Suprapubic skin (tissue), 3 donors: Measurements from ENCODE around the gene ZNF784.

Experiments used
- EP300 ChIP-seq: sonication (generic); formaldehyde crosslinking; IDR thresholded peaks from one replicate; pipeline ENCODE4 v1.6.1; 2017; ENCODE audit warnings: antibody characterized with exemption
- POLR2A ChIP-seq, 2 donors: fragments of 450-650 bp; IDR thresholded peaks; one replicate each; pipeline ENCODE4 v1.6.1; 2017; ENCODE audit warnings: antibody characterized with exemption in 2 of 2, mild to moderate bottlenecking in 2 of 2, moderate library complexity in 2 of 2
- TF ChIP-seq, protein P1 (sequence below), 2 donors: fragments of 200-600 bp in 1 of 2; fragments of 450-650 bp in 1 of 2; sonication (generic) in 1 of 2; IDR thresholded peaks; one replicate each; pipeline ENCODE4 v1.5.1; 2016 to 2019; ENCODE audit warnings: antibody characterized with exemption in 2 of 2, mild to moderate bottlenecking in 1 of 2, moderate library complexity in 1 of 2

DNA sequence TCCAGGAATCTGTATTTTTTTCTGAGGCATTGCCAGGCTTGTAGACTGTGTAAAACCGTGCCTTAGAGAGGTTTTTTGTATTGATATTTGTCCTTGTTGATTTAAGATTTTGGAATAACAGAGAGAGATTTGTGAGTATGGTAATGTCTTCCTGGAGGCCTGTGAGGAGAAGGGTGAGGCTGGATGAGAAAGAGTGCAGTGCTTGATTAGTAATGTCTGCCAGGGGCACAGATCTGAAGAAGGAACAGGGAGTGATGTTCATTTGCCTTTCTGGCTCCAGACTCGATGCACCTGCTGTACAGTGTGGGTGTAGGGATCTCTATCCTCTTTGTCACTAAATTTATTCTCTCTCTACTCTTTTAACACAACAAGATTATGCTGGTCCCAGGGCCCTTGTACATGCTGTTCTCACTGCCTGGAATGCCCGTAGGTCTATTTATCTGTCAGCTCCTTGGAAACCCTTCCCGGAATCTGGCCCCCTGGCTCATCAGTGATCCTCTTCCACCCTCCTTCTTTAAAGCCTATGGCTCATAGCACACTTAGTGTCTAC lies 29.3 kb downstream of the ZNF784 start:
- TF ChIP-seq POLR2A (IDR thresholded peaks at IDR 0.05): no peak
- no peak for TF ChIP-seq EP300
- TF ChIP-seq, protein P1, sequence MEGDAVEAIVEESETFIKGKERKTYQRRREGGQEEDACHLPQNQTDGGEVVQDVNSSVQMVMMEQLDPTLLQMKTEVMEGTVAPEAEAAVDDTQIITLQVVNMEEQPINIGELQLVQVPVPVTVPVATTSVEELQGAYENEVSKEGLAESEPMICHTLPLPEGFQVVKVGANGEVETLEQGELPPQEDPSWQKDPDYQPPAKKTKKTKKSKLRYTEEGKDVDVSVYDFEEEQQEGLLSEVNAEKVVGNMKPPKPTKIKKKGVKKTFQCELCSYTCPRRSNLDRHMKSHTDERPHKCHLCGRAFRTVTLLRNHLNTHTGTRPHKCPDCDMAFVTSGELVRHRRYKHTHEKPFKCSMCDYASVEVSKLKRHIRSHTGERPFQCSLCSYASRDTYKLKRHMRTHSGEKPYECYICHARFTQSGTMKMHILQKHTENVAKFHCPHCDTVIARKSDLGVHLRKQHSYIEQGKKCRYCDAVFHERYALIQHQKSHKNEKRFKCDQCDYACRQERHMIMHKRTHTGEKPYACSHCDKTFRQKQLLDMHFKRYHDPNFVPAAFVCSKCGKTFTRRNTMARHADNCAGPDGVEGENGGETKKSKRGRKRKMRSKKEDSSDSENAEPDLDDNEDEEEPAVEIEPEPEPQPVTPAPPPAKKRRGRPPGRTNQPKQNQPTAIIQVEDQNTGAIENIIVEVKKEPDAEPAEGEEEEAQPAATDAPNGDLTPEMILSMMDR (IDR thresholded peaks at IDR 0.05): no peak
